Stromal cell of bone marrow (primary cell): ENCODE data around the gene EMC8.
"Not testable (repeated sequence)": the region's sequence is repeated elsewhere in the genome, so short reads cannot be mapped to it uniquely, and the experiment has no call there.

ENCODE experiments used
- DNase-seq: peaks from one replicate; pipeline ENCODE4 v3.0.0-alpha.2; 2012; ENCODE audit warnings: low read depth

The EMC8 gene

GRCh38 chr16:85834741-85835140, 35.4 kb upstream of the EMC8 start:
- no peak for DNase-seq

DNA sequence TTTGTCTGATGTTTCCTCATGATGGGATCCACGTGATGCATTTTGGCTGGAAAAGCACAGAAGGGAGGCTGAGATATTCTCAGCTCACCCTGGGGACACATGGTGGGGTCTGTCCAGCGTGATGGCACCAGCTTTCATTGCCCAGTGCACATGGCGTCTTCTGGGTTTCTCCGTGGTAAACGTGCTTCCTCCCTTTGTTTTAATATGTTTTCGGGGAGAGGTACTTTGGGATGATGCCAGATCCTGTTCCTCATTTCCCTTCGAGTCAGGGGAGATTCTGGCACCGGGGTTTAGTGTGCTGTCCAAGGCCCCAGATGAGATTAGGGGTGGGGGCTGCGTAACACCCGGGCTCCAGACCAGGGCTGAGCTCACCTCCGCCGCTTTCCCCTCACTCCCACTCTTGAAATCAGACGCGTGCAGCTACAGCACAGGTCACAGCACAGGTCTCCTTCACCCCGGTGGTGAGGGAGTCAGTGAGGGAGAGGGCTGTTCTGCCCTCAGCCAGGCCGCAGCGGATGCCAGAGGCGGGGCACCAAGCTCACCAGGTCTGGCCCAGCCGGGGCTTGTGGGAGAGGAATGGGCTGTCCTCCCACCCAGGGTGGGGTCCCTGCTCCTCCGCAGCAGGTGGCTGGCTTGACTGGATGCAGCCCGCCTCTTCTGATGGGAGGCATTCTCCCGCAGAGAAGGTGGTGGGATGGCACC, 34.0 kb upstream of the EMC8 start:
- DNase-seq, result no peak

DNA sequence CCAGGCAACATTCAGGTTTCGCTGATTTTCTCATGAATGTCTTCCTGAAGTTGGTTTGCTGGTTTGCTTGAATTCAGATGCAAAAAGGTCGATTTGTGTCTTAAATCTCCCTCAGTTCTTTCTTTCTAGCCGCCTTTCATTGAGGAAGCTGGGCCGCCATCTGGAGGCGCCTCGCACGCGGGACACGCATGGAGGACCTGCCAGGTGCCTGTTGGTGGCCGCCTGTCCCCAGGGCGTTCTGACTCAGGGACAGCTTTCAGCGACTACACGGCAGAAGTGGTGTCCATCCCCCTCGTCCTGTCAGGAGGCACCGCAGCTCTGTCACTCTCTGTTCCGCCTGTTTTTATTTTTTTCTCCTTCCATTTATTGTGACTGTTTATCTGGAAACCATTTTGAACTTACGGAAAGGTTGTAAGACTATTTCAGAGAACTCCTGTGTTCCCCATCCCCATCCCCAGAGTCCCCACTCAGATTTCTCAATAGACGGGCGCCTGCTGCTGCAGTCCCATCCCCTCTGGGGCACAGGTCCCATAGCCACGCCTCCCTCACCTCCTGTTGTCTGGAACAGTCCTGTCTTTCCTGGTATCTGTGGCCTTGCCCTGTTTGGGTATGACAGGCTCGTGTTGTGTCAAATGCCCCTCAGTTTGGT, 33.4 kb upstream of the EMC8 start:
- DNase-seq, result no peak

DNA sequence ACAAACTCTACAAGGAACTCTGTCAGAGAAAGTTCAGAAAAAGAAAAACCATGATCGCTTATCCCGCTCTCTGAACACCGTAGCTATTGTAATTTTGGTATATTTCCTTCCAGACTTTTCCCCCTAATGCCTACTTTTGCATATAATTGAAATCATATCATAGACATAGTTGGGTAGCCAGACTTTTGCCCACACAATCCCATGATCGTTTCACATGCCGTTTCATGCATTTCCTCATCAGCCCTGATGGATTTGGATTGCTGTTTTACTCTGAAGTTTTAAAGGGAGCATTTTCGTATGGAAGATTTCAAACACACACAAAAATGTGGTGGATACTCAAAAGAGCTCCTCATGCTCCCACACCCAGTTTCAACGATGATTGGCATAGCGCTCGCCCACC, 31.5 kb upstream of the EMC8 start:
- no peak for DNase-seq

- DNase-seq, result no peak
Measured at GRCh38 chr16:85829751-85830445, 30.6 kb upstream of the EMC8 start.

DNA sequence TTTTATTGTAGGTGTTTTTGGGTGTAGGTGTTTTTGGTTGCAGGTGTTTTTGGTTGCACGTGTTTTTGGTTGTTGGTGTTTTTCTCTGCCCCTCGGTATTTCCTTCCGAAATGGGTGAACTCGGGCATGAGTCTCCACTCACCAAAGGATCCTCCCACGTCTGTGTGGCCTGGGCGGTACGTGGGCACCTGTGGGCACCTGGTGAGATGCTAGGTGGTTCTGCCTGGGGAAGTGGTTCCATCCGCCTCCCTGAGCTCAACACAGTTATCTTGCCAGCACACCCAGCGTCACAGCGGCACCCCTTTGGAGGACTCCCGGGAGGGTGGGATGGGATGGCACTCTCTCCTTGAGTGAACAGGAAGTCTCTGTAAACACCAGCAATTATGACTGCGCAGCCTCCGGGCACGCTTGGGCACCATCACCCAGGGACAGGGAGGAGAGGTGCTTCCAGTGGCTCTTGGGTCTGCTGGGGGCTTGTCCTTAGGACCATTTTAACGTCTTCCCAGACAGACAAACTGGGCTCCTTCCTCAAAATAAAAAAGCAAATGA, 29.9 kb upstream of the EMC8 start:
- DNase-seq, result no peak

- DNase-seq, result no peak
Measured at GRCh38 chr16:85828166-85828565, 28.8 kb upstream of the EMC8 start.

- no peak for DNase-seq
Measured at GRCh38 chr16:85826686-85827247, 27.4 kb upstream of the EMC8 start.

- DNase-seq, result no peak
Measured at GRCh38 chr16:85825326-85825725, 26.0 kb upstream of the EMC8 start.

- DNase-seq, result no peak
Measured at GRCh38 chr16:85824161-85825135, 25.1 kb upstream of the EMC8 start.

GRCh38 chr16:85823328-85823920, 24.1 kb upstream of the EMC8 start:
- no peak for DNase-seq

DNA sequence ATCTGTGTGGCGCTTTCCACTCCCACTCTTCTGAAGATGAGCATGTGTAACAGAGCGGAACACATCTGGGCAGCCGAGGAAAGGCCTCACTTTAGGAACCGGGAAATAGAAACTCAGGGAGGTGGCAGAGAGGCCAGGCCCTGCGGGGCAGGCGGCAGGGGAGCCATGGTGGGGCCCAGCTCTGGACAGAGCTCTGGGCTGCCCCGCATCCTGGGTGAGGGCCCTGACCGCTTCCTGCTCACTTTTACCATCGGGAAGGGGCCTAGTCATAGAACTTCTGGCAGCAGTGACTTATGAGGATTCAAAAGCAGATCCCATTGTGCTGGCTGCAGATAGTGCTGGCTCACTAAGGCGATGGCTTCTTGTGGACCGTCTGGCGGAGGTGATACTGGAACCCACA, 22.8 kb upstream of the EMC8 start:
- no peak for DNase-seq

DNA sequence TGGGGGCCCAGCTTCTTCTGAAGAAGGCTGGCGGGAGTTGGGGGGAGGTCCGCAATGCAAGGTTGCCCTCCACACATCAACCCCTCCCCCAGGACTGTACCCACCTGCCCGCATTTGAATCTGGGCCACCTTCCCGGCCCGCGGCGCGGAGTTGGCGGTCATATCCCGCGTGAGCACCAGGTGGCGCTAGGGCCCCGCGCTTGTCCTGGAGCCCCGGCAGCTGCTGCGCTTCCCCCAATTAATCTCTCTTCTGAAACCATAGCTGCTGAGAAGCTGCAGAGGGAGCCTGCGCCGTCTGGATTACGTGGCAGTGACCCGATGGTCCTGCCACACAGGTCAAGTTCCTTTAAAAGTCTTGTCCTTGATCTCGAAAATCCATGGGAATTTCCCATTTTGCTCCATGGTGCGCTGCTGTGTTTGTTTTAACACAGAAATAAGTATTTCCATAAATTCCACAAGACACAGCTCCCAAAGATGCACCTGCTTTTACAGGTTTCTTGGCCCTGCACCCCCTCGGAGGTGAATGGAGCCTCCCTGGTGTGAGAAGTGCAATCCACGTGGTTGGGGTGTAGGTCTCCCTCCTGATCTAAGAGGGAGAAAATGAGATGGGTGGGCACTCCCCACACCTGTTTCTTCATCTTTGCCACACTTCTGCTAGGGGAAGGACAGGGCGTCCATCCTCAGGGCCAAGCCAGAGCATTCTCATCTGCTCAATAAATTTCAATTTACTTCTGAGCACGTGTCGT, 22.2 kb upstream of the EMC8 start:
- DNase-seq, result peak; percentile 42

DNA sequence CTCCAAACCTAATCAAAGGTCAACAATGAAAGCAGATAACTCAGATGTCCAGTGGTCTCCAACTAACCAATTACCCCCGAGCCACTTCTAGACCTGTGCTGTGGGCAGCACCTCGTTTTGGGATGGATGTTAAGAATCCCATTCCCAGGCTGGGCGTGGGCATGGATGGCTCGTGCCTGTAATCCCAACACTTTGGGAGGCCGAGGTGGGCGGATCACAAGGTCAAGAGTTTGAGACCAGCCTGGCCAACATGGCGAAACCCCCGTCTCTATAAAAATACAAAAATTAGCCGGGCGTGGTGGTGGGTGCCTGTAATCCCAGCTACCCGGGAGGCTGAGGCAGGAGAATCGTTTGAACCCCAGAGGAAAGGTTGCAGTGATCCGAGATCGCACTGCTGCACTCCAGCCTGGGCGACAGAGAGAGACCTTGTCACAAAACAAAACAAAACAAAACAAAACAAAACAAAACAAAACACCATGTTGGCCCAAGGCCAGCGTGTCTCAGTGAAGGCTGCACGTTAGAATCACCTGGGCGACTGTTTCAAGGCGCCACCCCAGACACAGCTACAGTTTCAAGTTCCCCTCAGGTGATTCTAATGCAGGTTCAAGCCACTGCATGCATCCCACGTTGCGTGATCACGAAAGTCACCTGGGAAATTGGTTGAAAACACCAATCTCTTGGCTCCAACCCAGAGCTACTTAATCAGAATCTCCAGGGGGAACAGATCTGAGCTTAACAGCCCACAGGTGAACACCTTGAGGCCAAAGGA, 21.4 kb upstream of the EMC8 start:
- DNase-seq, result no peak

DNA sequence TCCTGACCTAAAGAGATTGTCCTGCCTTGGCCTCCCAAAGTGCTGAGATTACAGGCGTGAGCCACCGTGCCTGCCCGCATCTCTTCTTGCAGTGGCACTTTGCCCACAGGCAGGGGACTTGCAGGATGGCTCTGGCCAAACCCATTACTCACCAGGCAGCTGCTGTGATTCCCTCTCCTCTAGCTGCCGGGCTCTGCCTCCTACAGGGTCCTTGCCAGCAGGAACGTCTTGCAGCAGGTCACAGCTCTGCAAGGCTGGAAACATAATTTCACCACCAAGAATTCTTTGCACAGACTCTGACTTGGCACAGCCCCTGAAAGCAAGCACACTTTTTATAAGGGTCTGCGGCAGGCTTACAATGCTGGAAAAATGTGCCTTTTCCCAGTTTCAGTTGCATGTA, 20.4 kb upstream of the EMC8 start:
- DNase-seq, result no peak

GRCh38 chr16:85819245-85819644, 19.9 kb upstream of the EMC8 start:
- peak; percentile 37 for DNase-seq

DNA sequence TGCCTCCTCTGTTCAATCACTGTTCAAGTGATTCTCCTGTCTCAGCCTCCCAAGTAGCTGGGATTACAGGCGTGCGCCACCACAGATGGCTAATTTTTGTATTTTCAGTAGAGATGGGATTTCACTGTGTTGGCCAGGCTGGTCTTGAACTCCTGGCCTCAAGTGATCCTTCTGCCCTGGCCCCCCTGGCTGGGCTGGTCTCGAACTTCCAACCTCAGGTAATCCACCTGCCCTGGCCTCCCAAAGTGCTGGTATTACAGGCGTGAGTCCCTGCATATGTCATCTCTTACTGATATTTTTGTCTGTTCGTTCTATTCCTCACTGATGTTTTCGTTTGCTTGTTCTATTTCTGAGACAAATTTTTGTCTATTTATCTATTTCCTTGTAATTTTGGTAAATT, 17.9 kb upstream of the EMC8 start:
- DNase-seq, result not testable (repeated sequence)

GRCh38 chr16:85816159-85816558, 16.8 kb upstream of the EMC8 start:
- no peak for DNase-seq

- no peak for DNase-seq
Measured at GRCh38 chr16:85812811-85813700, 13.7 kb upstream of the EMC8 start.
